HepG2 (cell line): ENCODE measurements around the gene ALDH1A1. TPM values are rescaled to one million over a fixed set of nuclear protein-coding genes. Genes with fewer than 3 reads are reported as not detected.

Experiments
- ATAC-seq: fragments of 200-7000 bp; cut with Tn5 transposase; 3 replicates; pipeline ENCODE4 v1.9.1; 2020; ENCODE audit warnings: mild to moderate bottlenecking, moderate library complexity
- BruUV-seq: library from RNA; stranded (reverse); fragments of 400-500 nt; replicated peaks from 2 replicates; lab custom pipeline; 2021; lab: Mats Ljungman, UMichigan
- CTCF ChIA-PET: fragments of 300-600 bp; formaldehyde crosslinking; extraction: SDS; loops from one replicate; lab custom pipeline; 2021; ENCODE audit warnings: low total read pairs, inconsistent platforms, low intra/inter-chr PET ratio; lab: Yijun Ruan, JAX
- POLR2A ChIA-PET: fragments of 350-600 bp; sonication (Branson Sonifier 250); formaldehyde crosslinking; loops from one replicate; lab custom pipeline; 2020; ENCODE audit warnings: antibody characterized with exemption, inconsistent platforms; lab: Yijun Ruan, JAX
- DNase-seq: peaks from one replicate; pipeline ENCODE4 v3.0.0-alpha.2; 2015; ENCODE audit warnings: low spot score
- FAIRE-seq: peaks from 3 replicates; lab custom pipeline; 2011; peaks lifted over from hg19 to GRCh38; lab: Jason Lieb, UNC
- H2AFZ ChIP-seq: one replicate; pipeline ENCODE4 v1.6.1; 2011; ENCODE audit warnings: low read length, inconsistent platforms
- H3K27ac ChIP-seq: fragments of 300-600 bp; 3 replicates; pipeline ENCODE4 v1.8.0; 2011; ENCODE audit warnings: mixed run types, mild to moderate bottlenecking, mixed read lengths, low read length, inconsistent platforms; ENCODE audit not compliant: insufficient read depth; ENCODE audit errors: extremely low read length
- H3K27me3 ChIP-seq, 2 experiments: fragments of 200-600 bp in 1 of 2; 2 replicates in 1 of 2; 3 replicates in 1 of 2; pipeline versions ENCODE4 v1.6.0 to v1.8.0; 2011; ENCODE audit warnings: low read length in 2 of 2, mild to moderate bottlenecking in 2 of 2, moderate library complexity in 2 of 2, inconsistent platforms in 1 of 2; ENCODE audit not compliant: insufficient read depth in 2 of 2, control insufficient read depth in 1 of 2
- H3K36me3 ChIP-seq, 2 experiments: fragments of 200-600 bp in 1 of 2; replicated peaks in 1 of 2; 2 replicates in 1 of 2; 3 replicates in 1 of 2; pipeline versions ENCODE4 v1.5.1 to v1.8.0; 2011; ENCODE audit warnings: low read length in 2 of 2, inconsistent platforms in 1 of 2; ENCODE audit not compliant: insufficient read depth in 2 of 2, control insufficient read depth in 1 of 2
- H3K4me1 ChIP-seq: 2 replicates; pipeline ENCODE4 v1.5.1; 2012; ENCODE audit warnings: low read length, inconsistent platforms; ENCODE audit not compliant: insufficient read depth
- H3K4me2 ChIP-seq: 2 replicates; pipeline ENCODE4 v1.6.0; 2011; ENCODE audit warnings: low read depth, low read length, inconsistent platforms
- H3K4me3 ChIP-seq, 3 experiments: fragments of 200-600 bp in 1 of 3; sonication (generic), shearing (Covaris generic) in 1 of 3; replicated peaks in 1 of 3; 2 replicates each; pipeline ENCODE4 v1.5.1; 2011 to 2016; ENCODE audit warnings: low read length in 3 of 3, inconsistent platforms in 2 of 3, low read depth in 2 of 3, mild to moderate bottlenecking in 2 of 3, control low read depth in 1 of 3, mixed read lengths in 1 of 3; ENCODE audit not compliant: insufficient read depth in 1 of 3
- H3K79me2 ChIP-seq: one replicate; pipeline ENCODE4 v1.6.1; 2011; ENCODE audit warnings: low read length, inconsistent platforms; ENCODE audit not compliant: insufficient read depth
- H3K9ac ChIP-seq: 2 replicates; pipeline ENCODE4 v1.6.0; 2011; ENCODE audit warnings: mild to moderate bottlenecking, low read depth, low read length, inconsistent platforms; ENCODE audit not compliant: insufficient read depth
- H3K9me3 ChIP-seq: 2 replicates; pipeline ENCODE4 v1.5.1; 2012; ENCODE audit warnings: mild to moderate bottlenecking, low read length
- H4K20me1 ChIP-seq: 2 replicates; pipeline ENCODE4 v1.6.0; 2011; ENCODE audit warnings: inconsistent platforms, mild to moderate bottlenecking, low read length, moderate library complexity; ENCODE audit not compliant: insufficient read depth
- ATF1 ChIP-seq: IDR thresholded peaks from 2 replicates; pipeline ENCODE4 v1.6.1; 2016; ENCODE audit warnings: mild to moderate bottlenecking, control low read depth
- DR1 ChIP-seq: sonication (generic); formaldehyde crosslinking; IDR thresholded peaks from 2 replicates; pipeline ENCODE4 v1.8.0; 2021; ENCODE audit warnings: mild to moderate bottlenecking, missing genetic modification reagents, inconsistent platforms
- EEA1 ChIP-seq: sonication (generic); formaldehyde crosslinking; IDR thresholded peaks from 2 replicates; pipeline ENCODE4 v1.5.1; 2020; ENCODE audit warnings: mild to moderate bottlenecking, missing genetic modification reagents, borderline replicate concordance
- PCBP1 ChIP-seq: fragments of 200-400 bp; formaldehyde crosslinking; IDR thresholded peaks from 2 replicates; pipeline ENCODE4 v1.6.1; 2017; ENCODE audit warnings: mild to moderate bottlenecking, low read depth, low read length, borderline replicate concordance
- RCOR2 ChIP-seq: IDR thresholded peaks from 2 replicates; pipeline ENCODE4 v1.6.1; 2016; ENCODE audit warnings: missing biosample characterization, missing genetic modification reagents
- RERE ChIP-seq: IDR thresholded peaks from 2 replicates; pipeline ENCODE4 v1.6.1; 2016; ENCODE audit warnings: low read depth, missing genetic modification reagents, missing compliant biosample characterization
- SMARCC2 ChIP-seq: fragments of 450-650 bp; IDR thresholded peaks from 2 replicates; pipeline ENCODE4 v1.6.1; 2017; ENCODE audit warnings: antibody characterized with exemption, mild to moderate bottlenecking
- SMYD3 ChIP-seq: sonication (generic); formaldehyde crosslinking; IDR thresholded peaks from 2 replicates; pipeline ENCODE4 v1.8.1; 2023; ENCODE audit warnings: mild to moderate bottlenecking, missing genetic modification reagents
- TOE1 ChIP-seq: sonication (generic); formaldehyde crosslinking; IDR thresholded peaks from 2 replicates; pipeline ENCODE4 v1.4.0; 2020; ENCODE audit warnings: mild to moderate bottlenecking, missing genetic modification reagents
- ZNF33A ChIP-seq: sonication (generic); formaldehyde crosslinking; IDR thresholded peaks from 2 replicates; pipeline ENCODE4 v1.5.1; 2020; ENCODE audit warnings: missing genetic modification reagents, mild to moderate bottlenecking, moderate library complexity, borderline replicate concordance
- ZNF33B ChIP-seq: sonication (generic); formaldehyde crosslinking; IDR thresholded peaks from 2 replicates; pipeline ENCODE4 v1.5.1; 2020; ENCODE audit warnings: mild to moderate bottlenecking, missing genetic modification reagents
- ZNF343 ChIP-seq: sonication (generic); formaldehyde crosslinking; IDR thresholded peaks from 2 replicates; pipeline ENCODE4 v1.4.0; 2020; ENCODE audit warnings: mild to moderate bottlenecking, missing genetic modification reagents
- ZNF547 ChIP-seq: sonication (generic); formaldehyde crosslinking; IDR thresholded peaks from 2 replicates; pipeline ENCODE4 v1.5.1; 2020; ENCODE audit warnings: mild to moderate bottlenecking, missing genetic modification reagents
- ZNF768 ChIP-seq: sonication (generic); formaldehyde crosslinking; IDR thresholded peaks from 2 replicates; pipeline ENCODE4 v1.4.0; 2020; ENCODE audit warnings: missing genetic modification reagents
- ZSCAN30 ChIP-seq: sonication (generic); formaldehyde crosslinking; IDR thresholded peaks from 2 replicates; pipeline ENCODE4 v1.5.0; 2020; ENCODE audit warnings: mild to moderate bottlenecking, missing genetic modification reagents
- WGBS: methylation state at CpG from one replicate; pipeline ENCODE4 v1.1.6; 2017; ENCODE audit warnings: low lambda C conversion rate; 5-methylcytosine and 5-hydroxymethylcytosine counted together
- in situ Hi-C: cut with HindIII; loops from 2 replicates; pipeline ENCODE4 v1.10.0; 2017; ENCODE audit warnings: low pct_unique_long_range_greater_than_20kb; ENCODE audit not compliant: extremely low pct_ligation_motif_present
- intact Hi-C: fragments of 100-400 bp; cut with micrococcal nuclease; formaldehyde crosslinking; loops from one replicate; pipeline ENCODE4 v1.10.0; 2022; ENCODE audit not compliant: unreplicated experiment
- polyA plus RNA-seq, 8 experiments: library from polyadenylated mRNA; depleted of rRNA in 3 of 8; stranded (reverse) in 7 of 8; unstranded in 1 of 8; fragments of >200 nt; fragmentation: Illumina TruSeq in 4 of 8; extraction: Trizol in 4 of 8; gene quantifications; 2 replicates each; pipeline versions ENCODE4 v1.2.1 to v1.2.3, GENCODE V29; 2011 to 2016; ENCODE audit warnings: low read depth in 4 of 8, missing spikeins in 1 of 8, mixed read lengths in 1 of 8; ENCODE audit not compliant: insufficient read depth in 1 of 8
- total RNA-seq, 5 experiments: library from RNA; depleted of rRNA; stranded (reverse); fragments of >200 nt; fragmentation: Illumina TruSeq; extraction: Trizol; gene quantifications; 2 replicates each; pipeline ENCODE4 v1.2.3, GENCODE V29; 2016; ENCODE audit warnings: low read depth in 1 of 5
- TF ChIP-seq, protein P1 (sequence below): sonication (generic); formaldehyde crosslinking; IDR thresholded peaks from 2 replicates; pipeline ENCODE4 v1.5.0; 2020; ENCODE audit warnings: mild to moderate bottlenecking, missing genetic modification reagents, borderline replicate concordance
- TF ChIP-seq, protein P2 (sequence below): sonication (generic); IDR thresholded peaks from 2 replicates; pipeline ENCODE4 v1.6.1; 2016; ENCODE audit warnings: low read depth, borderline replicate concordance

The ALDH1A1 gene
- total and polyA plus RNA-seq, 2 of the 13 experiments (the other 11 are each of a cell fraction or from before 2014, with no cell fraction given), result 88.2 to 439 TPM

GRCh38 chr9:72949244-72949582, 3.6 kb downstream of the ALDH1A1 start:
- in situ Hi-C loops, result no loop called here
- H3K27me3 ChIP-seq, result no peaks in the 10 kb centered on the region
- peak overlapping the region; percentile 75 for H3K27ac ChIP-seq
- intact Hi-C loops, result no loop called here
- 37% methylated on average over 1 of the region's 1 CpG for WGBS
- no peaks in the 10 kb centered on the region for H3K9me3 ChIP-seq
- peak overlapping the region; percentile 74 for H3K9ac ChIP-seq
- DNase-seq (no peak), FAIRE-seq (no peak), ATAC-seq (peak; percentile 39)
- H3K4me1 ChIP-seq, result peaks cover 65% of the 10 kb centered on the region
- peak overlapping the region; percentile 63 to 86 (median 64); a peak in 5 of 6 replicates for H3K4me3 ChIP-seq
- POLR2A ChIA-PET, result interaction anchor here (0.7 to 4.3 kb wide), 7 partner anchors 9 to 91 kb away, joined by 3 to 20 read pairs (median 3); no protein-coding TSS in a partner anchor
- H3K4me2 ChIP-seq, result peak overlapping the region; percentile 77
- H3K36me3 ChIP-seq, result no peaks in the 10 kb centered on the region; a peak in 1 of 5 replicates
- no TSS peak for BruUV-seq
- H4K20me1 ChIP-seq, result no peaks in the 10 kb centered on the region
- H2AFZ ChIP-seq, result peak overlapping the region; percentile 3
- CTCF ChIA-PET, result no interaction called here
- peaks cover 86% of the 10 kb centered on the region for H3K79me2 ChIP-seq
- TF ChIP-seq ZNF343 (CRISPR knock-in tag) (no peak), PCBP1 (no peak), ZNF547 (no peak), DR1 (CRISPR knock-in tag) (no peak), EEA1 (no peak), RERE (CRISPR knock-in tag) (no peak), SMARCC2 (no peak), ZNF33A (CRISPR knock-in tag) (no peak), ATF1 (no peak), RCOR2 (CRISPR knock-in tag) (no peak), ZNF768 (CRISPR knock-in tag) (peak; percentile 75; the same call in 1 of the 2 replicates), SMYD3 (CRISPR knock-in tag) (no peak), ZNF33B (no peak), ZSCAN30 (no peak), TOE1 (CRISPR knock-in tag) (no peak)
- TF ChIP-seq, protein P1, sequence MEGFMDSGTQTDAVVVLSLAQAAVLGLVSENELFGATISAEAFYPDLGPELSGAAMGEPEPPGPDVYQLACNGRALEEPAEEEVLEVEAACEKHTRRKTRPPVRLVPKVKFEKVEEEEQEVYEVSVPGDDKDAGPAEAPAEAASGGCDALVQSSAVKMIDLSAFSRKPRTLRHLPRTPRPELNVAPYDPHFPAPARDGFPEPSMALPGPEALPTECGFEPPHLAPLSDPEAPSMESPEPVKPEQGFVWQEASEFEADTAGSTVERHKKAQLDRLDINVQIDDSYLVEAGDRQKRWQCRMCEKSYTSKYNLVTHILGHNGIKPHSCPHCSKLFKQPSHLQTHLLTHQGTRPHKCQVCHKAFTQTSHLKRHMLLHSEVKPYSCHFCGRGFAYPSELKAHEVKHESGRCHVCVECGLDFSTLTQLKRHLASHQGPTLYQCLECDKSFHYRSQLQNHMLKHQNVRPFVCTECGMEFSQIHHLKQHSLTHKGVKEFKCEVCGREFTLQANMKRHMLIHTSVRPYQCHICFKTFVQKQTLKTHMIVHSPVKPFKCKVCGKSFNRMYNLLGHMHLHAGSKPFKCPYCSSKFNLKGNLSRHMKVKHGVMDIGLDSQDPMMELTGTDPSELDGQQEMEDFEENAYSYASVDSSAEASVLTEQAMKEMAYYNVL, result no peak
- TF ChIP-seq, protein P2, sequence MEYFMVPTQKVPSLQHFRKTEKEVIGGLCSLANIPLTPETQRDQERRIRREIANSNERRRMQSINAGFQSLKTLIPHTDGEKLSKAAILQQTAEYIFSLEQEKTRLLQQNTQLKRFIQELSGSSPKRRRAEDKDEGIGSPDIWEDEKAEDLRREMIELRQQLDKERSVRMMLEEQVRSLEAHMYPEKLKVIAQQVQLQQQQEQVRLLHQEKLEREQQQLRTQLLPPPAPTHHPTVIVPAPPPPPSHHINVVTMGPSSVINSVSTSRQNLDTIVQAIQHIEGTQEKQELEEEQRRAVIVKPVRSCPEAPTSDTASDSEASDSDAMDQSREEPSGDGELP, result peak; percentile 39; the same call in 1 of the 2 replicates
